Caco-2 (cell line): ENCODE results near the gene LYPLA2. TPM values are rescaled to one million over a fixed set of nuclear protein-coding genes. Genes with fewer than 3 reads are reported as not detected.

Experiments used
- BruUV-seq: library from RNA; stranded (reverse); fragments of 400-500 nt; replicated peaks from 2 replicates; lab custom pipeline; 2021; lab: Mats Ljungman, UMichigan
- CTCF ChIA-PET: fragments of 300-600 bp; sonication (Branson Sonifier 250); formaldehyde crosslinking; loops from one replicate; lab custom pipeline; 2022; ENCODE audit warnings: antibody characterized with exemption; lab: Charles Lee
- POLR2A ChIA-PET: fragments of 300-600 bp; sonication (Branson Sonifier 250); formaldehyde crosslinking; loops from one replicate; lab custom pipeline; 2022; ENCODE audit warnings: antibody characterized with exemption; lab: Charles Lee
- DNase-seq, 2 experiments: peaks; one replicate each; pipeline versions ENCODE4 v3.0.0 to v3.0.0-alpha.2; 2020 to 2022
- H3K27me3 ChIP-seq: replicated peaks from 2 replicates; pipeline ENCODE4 v1.6.0; 2011; ENCODE audit warnings: low read length; ENCODE audit not compliant: control insufficient read depth, insufficient read depth
- H3K36me3 ChIP-seq: 2 replicates; pipeline ENCODE4 v1.5.1; 2011; ENCODE audit warnings: low read length; ENCODE audit not compliant: control insufficient read depth, insufficient read depth
- H3K4me1 ChIP-seq: fragments of 250-450 bp; sonication (Bioruptor Pico); 2 replicates; pipeline ENCODE4 v1.5.1; 2020; ENCODE audit warnings: mild to moderate bottlenecking
- H3K4me3 ChIP-seq: 2 replicates; pipeline ENCODE4 v1.5.1; 2011; ENCODE audit warnings: low read depth, mild to moderate bottlenecking, control low read depth, low read length
- H3K9me3 ChIP-seq: fragments of 250-450 bp; sonication (Bioruptor Pico); 2 replicates; pipeline ENCODE4 v1.5.1; 2020; ENCODE audit warnings: mild to moderate bottlenecking, moderate library complexity
- H3K27ac Mint-ChIP-seq: one replicate; pipeline ENCODE4 v1.8.0; 2022; ENCODE audit warnings: mixed read lengths; ENCODE audit not compliant: unreplicated experiment
- H3K27me3 Mint-ChIP-seq: one replicate; pipeline ENCODE4 v1.8.0; 2022; ENCODE audit warnings: mixed read lengths; ENCODE audit not compliant: insufficient read depth, unreplicated experiment
- H3K36me3 Mint-ChIP-seq: one replicate; pipeline ENCODE4 v1.8.0; 2022; ENCODE audit warnings: mild to moderate bottlenecking, mixed read lengths; ENCODE audit not compliant: insufficient read depth, unreplicated experiment
- H3K4me1 Mint-ChIP-seq: one replicate; pipeline ENCODE4 v1.8.0; 2022; ENCODE audit warnings: low read depth, mixed read lengths; ENCODE audit not compliant: unreplicated experiment
- H3K4me3 Mint-ChIP-seq: one replicate; pipeline ENCODE4 v1.8.0; 2022; ENCODE audit warnings: mild to moderate bottlenecking, moderate library complexity, mixed read lengths; ENCODE audit not compliant: unreplicated experiment
- H3K9me3 Mint-ChIP-seq: one replicate; pipeline ENCODE4 v1.8.0; 2022; ENCODE audit warnings: mixed read lengths; ENCODE audit not compliant: unreplicated experiment
- intact Hi-C: fragments of 100-400 bp; cut with micrococcal nuclease; formaldehyde crosslinking; loops from one replicate; pipeline ENCODE4 v1.10.0; 2022; ENCODE audit not compliant: unreplicated experiment
- total RNA-seq: library from RNA; stranded (reverse); gene quantifications from 2 replicates; pipeline ENCODE4 v1.2.3, GENCODE V29; 2022
- TF ChIP-seq, protein P1 (sequence below), 2 experiments: fragments of 200-600 bp in 1 of 2; IDR thresholded peaks; 1 replicate in 1 of 2; 2 replicates in 1 of 2; pipeline versions ENCODE4 v1.5.1 to v1.8.0; 2011 to 2022; ENCODE audit warnings: antibody characterized with exemption in 1 of 2, control low read depth in 1 of 2, inconsistent platforms in 1 of 2, low read depth in 1 of 2, low read length in 1 of 2, mild to moderate bottlenecking in 1 of 2, moderate library complexity in 1 of 2; ENCODE audit not compliant: insufficient read depth in 1 of 2, severe bottlenecking in 1 of 2, unreplicated experiment in 1 of 2

Gene LYPLA2
- total RNA-seq, 1 experiment from 2014 or later: 52.5 TPM

DNA sequence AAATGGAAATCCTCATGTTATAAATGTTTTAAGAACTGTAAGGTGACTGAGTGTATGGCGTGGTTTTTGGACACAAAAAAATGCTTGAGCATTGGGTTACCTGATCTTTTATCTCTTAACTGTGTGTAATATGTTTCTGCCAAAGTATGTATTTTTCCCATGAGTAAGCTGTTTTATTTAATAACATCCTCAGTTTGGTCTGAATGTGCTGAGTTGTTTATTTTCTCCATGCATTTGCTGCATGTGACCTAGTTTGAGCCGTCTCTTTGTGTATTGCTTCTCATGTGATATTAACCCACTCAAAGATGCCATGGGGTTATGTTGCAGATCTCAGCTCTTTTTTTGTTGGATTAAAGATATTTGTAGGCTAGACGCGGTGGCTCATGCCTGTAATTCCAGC lies 6.1 kb upstream of the LYPLA2 start:
- no peak overlapping the region for H3K4me3 Mint-ChIP-seq

DNA sequence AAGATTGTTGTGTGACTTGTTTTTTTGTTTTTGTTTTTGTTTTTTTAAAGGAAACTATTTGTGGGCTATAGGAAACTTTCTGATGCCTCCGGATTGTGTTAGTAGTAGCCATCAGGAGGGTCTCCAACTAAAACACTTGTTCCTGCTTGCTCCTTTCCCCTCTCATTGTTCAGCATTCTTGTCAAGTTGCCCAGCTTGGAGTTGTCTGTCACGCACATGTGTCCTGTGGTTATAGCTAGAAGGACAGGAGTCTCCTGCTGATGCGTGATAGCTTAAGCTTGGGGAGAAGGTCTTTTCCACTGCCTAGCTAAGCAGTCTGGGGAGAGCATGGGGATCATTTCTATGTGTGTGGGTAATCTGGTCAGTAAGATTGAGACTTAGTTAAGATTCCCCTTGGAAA lies 3.2 kb upstream of the LYPLA2 start:
- no peaks in the 10 kb centered on the region for H3K9me3 ChIP-seq
- H3K4me1 ChIP-seq: peaks cover 9% of the 10 kb centered on the region
- H3K36me3 Mint-ChIP-seq: peaks cover 61% of the 10 kb centered on the region
- no peaks in the 10 kb centered on the region for H3K9me3 Mint-ChIP-seq
- ChIA-PET CTCF (no interaction called here), POLR2A (no interaction called here)
- no peaks in the 10 kb centered on the region for H3K36me3 ChIP-seq
- DNase-seq: no peak
- H3K4me3 Mint-ChIP-seq: no peak overlapping the region
- no peaks in the 10 kb centered on the region for H3K27me3 Mint-ChIP-seq
- TSS peak; percentile 47 for BruUV-seq
- intact Hi-C loops: no loop called here
- H3K27me3 ChIP-seq: no peaks in the 10 kb centered on the region
- no peaks in the 10 kb centered on the region for H3K4me1 Mint-ChIP-seq
- no peak overlapping the region for H3K4me3 ChIP-seq
- TF ChIP-seq, protein P1, sequence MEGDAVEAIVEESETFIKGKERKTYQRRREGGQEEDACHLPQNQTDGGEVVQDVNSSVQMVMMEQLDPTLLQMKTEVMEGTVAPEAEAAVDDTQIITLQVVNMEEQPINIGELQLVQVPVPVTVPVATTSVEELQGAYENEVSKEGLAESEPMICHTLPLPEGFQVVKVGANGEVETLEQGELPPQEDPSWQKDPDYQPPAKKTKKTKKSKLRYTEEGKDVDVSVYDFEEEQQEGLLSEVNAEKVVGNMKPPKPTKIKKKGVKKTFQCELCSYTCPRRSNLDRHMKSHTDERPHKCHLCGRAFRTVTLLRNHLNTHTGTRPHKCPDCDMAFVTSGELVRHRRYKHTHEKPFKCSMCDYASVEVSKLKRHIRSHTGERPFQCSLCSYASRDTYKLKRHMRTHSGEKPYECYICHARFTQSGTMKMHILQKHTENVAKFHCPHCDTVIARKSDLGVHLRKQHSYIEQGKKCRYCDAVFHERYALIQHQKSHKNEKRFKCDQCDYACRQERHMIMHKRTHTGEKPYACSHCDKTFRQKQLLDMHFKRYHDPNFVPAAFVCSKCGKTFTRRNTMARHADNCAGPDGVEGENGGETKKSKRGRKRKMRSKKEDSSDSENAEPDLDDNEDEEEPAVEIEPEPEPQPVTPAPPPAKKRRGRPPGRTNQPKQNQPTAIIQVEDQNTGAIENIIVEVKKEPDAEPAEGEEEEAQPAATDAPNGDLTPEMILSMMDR (IDR thresholded peaks at IDR 0.05; ENCODE audit: insufficient read depth in 1 of 2, low read depth in 1 of 2, low read length in 1 of 2, severe bottlenecking in 1 of 2, unreplicated experiment in 1 of 2): no peak
- no peak overlapping the region for H3K27ac Mint-ChIP-seq

More for the DNA sequence above, 6.1 kb upstream of the LYPLA2 start:
- Mint-ChIP-seq H3K9me3 (no peaks in the 10 kb centered on the region), H3K27ac (no peak overlapping the region), H3K36me3 (peaks cover 41% of the 10 kb centered on the region), H3K4me1 (no peaks in the 10 kb centered on the region), H3K27me3 (no peaks in the 10 kb centered on the region)
- no TSS peak for BruUV-seq
- no peak for DNase-seq
- Histone ChIP-seq H3K36me3 (no peaks in the 10 kb centered on the region), H3K9me3 (no peaks in the 10 kb centered on the region), H3K4me1 (no peaks in the 10 kb centered on the region), H3K4me3 (no peak overlapping the region), H3K27me3 (no peaks in the 10 kb centered on the region)
- intact Hi-C loops: no loop called here
- ChIA-PET CTCF (no interaction called here), POLR2A (no interaction called here)
- TF ChIP-seq, protein P1 (IDR thresholded peaks at IDR 0.05; ENCODE audit: insufficient read depth in 1 of 2, low read depth in 1 of 2, low read length in 1 of 2, severe bottlenecking in 1 of 2, unreplicated experiment in 1 of 2): no peak

DNA sequence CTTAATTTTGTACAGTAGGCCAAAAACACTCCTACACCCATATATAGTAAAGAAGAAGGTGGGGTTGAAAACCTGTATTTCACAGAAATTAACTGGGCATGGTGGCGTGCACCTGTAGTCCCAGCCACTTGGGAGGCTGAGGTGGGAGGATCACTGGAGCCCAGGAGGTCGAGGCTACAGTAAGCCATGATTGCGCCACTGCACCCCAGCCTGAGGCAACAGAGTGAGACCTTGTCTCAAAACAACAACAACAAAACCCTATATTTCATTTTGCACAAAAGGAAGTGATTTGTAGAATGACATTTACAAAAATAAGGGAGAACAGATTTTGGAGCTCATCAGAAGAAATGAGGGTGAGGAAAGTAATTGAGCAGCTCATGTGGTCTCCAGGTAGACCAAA lies 2.2 kb upstream of the LYPLA2 start:
- Histone ChIP-seq H3K27me3 (no peaks in the 10 kb centered on the region), H3K4me3 (no peak overlapping the region), H3K36me3 (no peaks in the 10 kb centered on the region; the same call in 1 of the 2 replicates), H3K4me1 (peaks cover 9% of the 10 kb centered on the region), H3K9me3 (no peaks in the 10 kb centered on the region)
- TF ChIP-seq, protein P1 (IDR thresholded peaks at IDR 0.05; ENCODE audit: insufficient read depth in 1 of 2, low read depth in 1 of 2, low read length in 1 of 2, severe bottlenecking in 1 of 2, unreplicated experiment in 1 of 2): no peak
- Mint-ChIP-seq H3K27ac (no peak overlapping the region), H3K4me3 (peak overlapping the region; percentile 37), H3K36me3 (peaks cover 71% of the 10 kb centered on the region), H3K9me3 (no peaks in the 10 kb centered on the region), H3K27me3 (no peaks in the 10 kb centered on the region), H3K4me1 (no peaks in the 10 kb centered on the region)
- CTCF ChIA-PET: no interaction called here
- POLR2A ChIA-PET: interaction anchor here (0.6 kb wide), 1 partner anchor 726 kb away, joined by 3 read pairs; no protein-coding TSS in a partner anchor
- DNase-seq: no peak
- no TSS peak for BruUV-seq
- intact Hi-C loops: no loop called here
